Endothelial cell of umbilical vein (primary cell): ENCODE measurements around the gene SPPL3. TPM values are rescaled to one million over a fixed set of nuclear protein-coding genes. Genes with fewer than 3 reads are reported as not detected.

Experiments used
- BruUV-seq: library from RNA; stranded (reverse); fragments of 400-500 nt; replicated peaks from 2 replicates; lab custom pipeline; 2021; lab: Mats Ljungman, UMichigan
- CTCF ChIA-PET: fragments of 300-600, 350-600 bp; sonication (Branson Sonifier 250); formaldehyde crosslinking; loops from one replicate; lab custom pipeline; 2021; ENCODE audit warnings: antibody characterized with exemption, inconsistent platforms; lab: Charles Lee
- POLR2A ChIA-PET: fragments of 300-600, 350-600 bp; sonication (Branson Sonifier 250); formaldehyde crosslinking; loops from one replicate; lab custom pipeline; 2021; ENCODE audit warnings: antibody characterized with exemption, inconsistent platforms; lab: Charles Lee
- DNase-seq: peaks from one replicate; pipeline ENCODE4 v3.0.0-alpha.2; 2011; ENCODE audit warnings: low read depth, low spot score
- FAIRE-seq: peaks from 2 replicates; lab custom pipeline; 2011; peaks lifted over from hg19 to GRCh38; lab: Jason Lieb, UNC
- H2AFZ ChIP-seq: 2 replicates; pipeline ENCODE4 v1.6.0; 2012; ENCODE audit warnings: low read depth, low read length, control low read depth, inconsistent platforms
- H3K27ac ChIP-seq: 2 replicates; pipeline ENCODE4 v1.5.1; 2011; ENCODE audit warnings: low read depth, mild to moderate bottlenecking, control low read depth, low read length, moderate library complexity; ENCODE audit not compliant: insufficient read depth
- H3K27me3 ChIP-seq, 2 experiments: 2 replicates each; pipeline versions ENCODE4 v1.6.0 to v1.6.1; 2011; ENCODE audit warnings: low read length in 2 of 2, mixed read lengths in 1 of 2; ENCODE audit not compliant: control insufficient read depth in 2 of 2, insufficient read depth in 2 of 2
- H3K36me3 ChIP-seq, 2 experiments: 2 replicates in 1 of 2; 3 replicates in 1 of 2; pipeline ENCODE4 v1.5.1; 2011; ENCODE audit warnings: low read length in 2 of 2, mild to moderate bottlenecking in 1 of 2, moderate library complexity in 1 of 2; ENCODE audit not compliant: control insufficient read depth in 2 of 2, insufficient read depth in 2 of 2; ENCODE audit errors: extremely low read depth in 1 of 2
- H3K4me1 ChIP-seq: 3 replicates; pipeline ENCODE4 v1.5.1; 2011; ENCODE audit warnings: mild to moderate bottlenecking, low read length; ENCODE audit not compliant: control insufficient read depth, insufficient read depth; ENCODE audit errors: extremely low read depth
- H3K4me2 ChIP-seq: 2 replicates; pipeline ENCODE4 v1.6.1; 2011; ENCODE audit warnings: low read length, control low read depth, mixed read lengths; ENCODE audit not compliant: insufficient read depth
- H3K4me3 ChIP-seq, 3 experiments: fragments of 200-600 bp in 1 of 3; sonication (generic), shearing (Covaris generic) in 1 of 3; replicated peaks in 1 of 3; 2 replicates each; pipeline ENCODE4 v1.5.1; 2011 to 2016; ENCODE audit warnings: control low read depth in 3 of 3, low read length in 3 of 3, mild to moderate bottlenecking in 2 of 3, inconsistent platforms in 1 of 3, low read depth in 1 of 3, moderate library complexity in 1 of 3; ENCODE audit not compliant: insufficient read depth in 1 of 3
- H3K79me2 ChIP-seq: 2 replicates; pipeline ENCODE4 v1.6.0; 2012; ENCODE audit warnings: low read length, inconsistent platforms; ENCODE audit not compliant: control insufficient read depth, insufficient read depth
- H3K9ac ChIP-seq: replicated peaks from 2 replicates; pipeline ENCODE3; 2011; ENCODE audit warnings: low read length, control low read depth; ENCODE audit not compliant: insufficient read depth; ENCODE audit errors: extremely low read depth
- H3K9me1 ChIP-seq: replicated peaks from 3 replicates; pipeline ENCODE4 v1.6.0; 2011; ENCODE audit warnings: mild to moderate bottlenecking, low read length; ENCODE audit not compliant: control insufficient read depth, insufficient read depth; ENCODE audit errors: extremely low read depth
- H3K9me3 ChIP-seq: replicated peaks from 2 replicates; pipeline ENCODE4 v1.5.1; 2012; ENCODE audit warnings: low read length, inconsistent platforms; ENCODE audit not compliant: control insufficient read depth, insufficient read depth
- H4K20me1 ChIP-seq: replicated peaks from 2 replicates; pipeline ENCODE3; 2011; ENCODE audit warnings: mild to moderate bottlenecking, low read length; ENCODE audit not compliant: control insufficient read depth, insufficient read depth; ENCODE audit errors: extremely low read depth
- EZH2 ChIP-seq: IDR thresholded peaks from 2 replicates; pipeline ENCODE4 v1.6.1; 2012; ENCODE audit warnings: borderline replicate concordance, low read depth, mild to moderate bottlenecking, moderate library complexity, low read length, inconsistent platforms; ENCODE audit not compliant: severe bottlenecking
- FOS ChIP-seq: IDR thresholded peaks from 2 replicates; pipeline ENCODE4 v1.6.1; 2011; ENCODE audit warnings: mild to moderate bottlenecking, low read length, moderate library complexity, borderline replicate concordance; ENCODE audit not compliant: insufficient read depth
- JUN ChIP-seq: IDR thresholded peaks from 2 replicates; pipeline ENCODE4 v1.6.1; 2011; ENCODE audit warnings: borderline replicate concordance, low read depth; ENCODE audit not compliant: insufficient read length, insufficient read depth
- MYC ChIP-seq: IDR thresholded peaks from one replicate; pipeline ENCODE4 v1.6.1; 2011; ENCODE audit warnings: mild to moderate bottlenecking, low read depth, low read length
- POLR2A ChIP-seq: IDR thresholded peaks from 2 replicates; pipeline ENCODE4 v1.6.1; 2012; ENCODE audit warnings: low read depth, mild to moderate bottlenecking, control low read depth, low read length
- POLR2AphosphoS5 ChIP-seq: IDR thresholded peaks from 2 replicates; pipeline ENCODE4 v1.6.1; 2012; ENCODE audit warnings: low read depth, mild to moderate bottlenecking, control low read depth, low read length, moderate library complexity; ENCODE audit not compliant: insufficient read depth
- dilution Hi-C: fragments of 300-500 bp; cut with MboI; formaldehyde crosslinking; loops from one replicate; pipeline ENCODE4 v1.15.0; 2019; ENCODE audit warnings: low sequenced_read_pairs; ENCODE audit not compliant: extremely low pct_ligation_motif_present
- intact Hi-C: fragments of 100-400 bp; cut with micrococcal nuclease; formaldehyde crosslinking; loops from one replicate; pipeline ENCODE4 v1.10.0; 2022
- polyA plus RNA-seq, 4 experiments: library from polyadenylated mRNA; depleted of rRNA in 3 of 4; stranded (reverse) in 3 of 4; unstranded in 1 of 4; fragments of >200 nt; gene quantifications; 2 replicates each; pipeline versions ENCODE4 v1.2.1 to v1.2.3, GENCODE V29; 2011 to 2012; ENCODE audit warnings: missing spikeins in 1 of 4
- total RNA-seq: library from RNA; stranded (reverse); gene quantifications from 2 replicates; pipeline ENCODE4 v1.2.3, GENCODE V29; 2021
- TF ChIP-seq, protein P1 (sequence below): IDR thresholded peaks from 2 replicates; pipeline ENCODE4 v1.6.1; 2011; ENCODE audit not compliant: insufficient read depth, insufficient read length
- TF ChIP-seq, protein P2 (sequence below), 2 donors: IDR thresholded peaks; 1 replicate in 1 of 2; 2 replicates in 1 of 2; pipeline ENCODE4 v1.5.1; 2011; ENCODE audit warnings: low read length in 2 of 2, mild to moderate bottlenecking in 2 of 2, moderate library complexity in 2 of 2, control low read depth in 1 of 2, inconsistent platforms in 1 of 2, low read depth in 1 of 2; ENCODE audit not compliant: insufficient read depth in 1 of 2; ENCODE audit errors: extremely low read depth in 1 of 2

SPPL3 gene
- total and polyA plus RNA-seq, 2 donors (not counting 3 experiments of a cell fraction or from before 2014, with no cell fraction given) = 30.6 to 53.0 TPM

GRCh38 chr12:120861074-120861795 lies 42.9 kb downstream of the SPPL3 start:
- Histone ChIP-seq H3K9me1 (no peaks in the 10 kb centered on the region), H3K79me2 (peaks cover 10% of the 10 kb centered on the region), H3K9me3 (no peaks in the 10 kb centered on the region), H3K9ac (no peak overlapping the region), H3K4me2 (no peak overlapping the region), H3K4me1 (no peaks in the 10 kb centered on the region), H4K20me1 (peaks cover 5% of the 10 kb centered on the region), H3K27me3 (no peaks in the 10 kb centered on the region), H3K4me3 (no peak overlapping the region), H3K27ac (no peak overlapping the region), H3K36me3 (no peaks in the 10 kb centered on the region), H2AFZ (no peak overlapping the region)
- dilution Hi-C loops (no loop called here), intact Hi-C loops (no loop called here)
- DNase-seq (no peak), FAIRE-seq (no peak)
- TF ChIP-seq EZH2 (no peak), POLR2AphosphoS5 (no peak), POLR2A (no peak), MYC (no peak)
- ChIA-PET POLR2A (no interaction called here), CTCF (no interaction called here)
- BruUV-seq = no TSS peak

- Histone ChIP-seq H2AFZ (no peak overlapping the region), H3K9ac (no peak overlapping the region), H3K4me3 (no peak overlapping the region), H3K9me1 (no peaks in the 10 kb centered on the region), H3K9me3 (no peaks in the 10 kb centered on the region), H3K4me1 (no peaks in the 10 kb centered on the region), H3K27ac (no peak overlapping the region), H3K27me3 (no peaks in the 10 kb centered on the region), H4K20me1 (peaks cover 5% of the 10 kb centered on the region), H3K79me2 (peaks cover 9% of the 10 kb centered on the region), H3K4me2 (no peak overlapping the region), H3K36me3 (no peaks in the 10 kb centered on the region)
- dilution Hi-C loops = no loop called here
- FAIRE-seq (no peak), DNase-seq (no peak)
- CTCF ChIA-PET = interaction anchor here (1.7 kb wide), 1 partner anchor 18 kb away, joined by 4 read pairs; no protein-coding TSS in a partner anchor
- TF ChIP-seq, protein P1, sequence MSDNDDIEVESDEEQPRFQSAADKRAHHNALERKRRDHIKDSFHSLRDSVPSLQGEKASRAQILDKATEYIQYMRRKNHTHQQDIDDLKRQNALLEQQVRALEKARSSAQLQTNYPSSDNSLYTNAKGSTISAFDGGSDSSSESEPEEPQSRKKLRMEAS = no peak
- TF ChIP-seq, protein P2, sequence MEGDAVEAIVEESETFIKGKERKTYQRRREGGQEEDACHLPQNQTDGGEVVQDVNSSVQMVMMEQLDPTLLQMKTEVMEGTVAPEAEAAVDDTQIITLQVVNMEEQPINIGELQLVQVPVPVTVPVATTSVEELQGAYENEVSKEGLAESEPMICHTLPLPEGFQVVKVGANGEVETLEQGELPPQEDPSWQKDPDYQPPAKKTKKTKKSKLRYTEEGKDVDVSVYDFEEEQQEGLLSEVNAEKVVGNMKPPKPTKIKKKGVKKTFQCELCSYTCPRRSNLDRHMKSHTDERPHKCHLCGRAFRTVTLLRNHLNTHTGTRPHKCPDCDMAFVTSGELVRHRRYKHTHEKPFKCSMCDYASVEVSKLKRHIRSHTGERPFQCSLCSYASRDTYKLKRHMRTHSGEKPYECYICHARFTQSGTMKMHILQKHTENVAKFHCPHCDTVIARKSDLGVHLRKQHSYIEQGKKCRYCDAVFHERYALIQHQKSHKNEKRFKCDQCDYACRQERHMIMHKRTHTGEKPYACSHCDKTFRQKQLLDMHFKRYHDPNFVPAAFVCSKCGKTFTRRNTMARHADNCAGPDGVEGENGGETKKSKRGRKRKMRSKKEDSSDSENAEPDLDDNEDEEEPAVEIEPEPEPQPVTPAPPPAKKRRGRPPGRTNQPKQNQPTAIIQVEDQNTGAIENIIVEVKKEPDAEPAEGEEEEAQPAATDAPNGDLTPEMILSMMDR (IDR thresholded peaks at IDR 0.05; ENCODE audit: extremely low read depth in 1 of 2, insufficient read depth in 1 of 2, low read depth in 1 of 2, low read length in 2 of 2) = no peak
- TF ChIP-seq FOS = no peak
- TF ChIP-seq POLR2A = no peak
- TF ChIP-seq JUN = no peak
- no peak for TF ChIP-seq POLR2AphosphoS5
- POLR2A ChIA-PET = no interaction called here
- intact Hi-C loops = no loop called here
- BruUV-seq = no TSS peak
These were observed 45.7 kb downstream of the SPPL3 start for GRCh38 chr12:120858306-120859088.
